Omental fat pad (tissue), 4 donors: Measurements from ENCODE around the gene CNGB1. TPM values are rescaled to one million over a fixed set of nuclear protein-coding genes. Genes with fewer than 3 reads are reported as not detected.

Experiments
- ATAC-seq: fragments of 150-250 bp; one replicate; pipeline ENCODE4 v1.9.1; 2016; ENCODE audit warnings: mild to moderate bottlenecking, moderate library complexity; ENCODE audit not compliant: low FRiP score
- DNase-seq: peaks from one replicate; pipeline ENCODE4 v3.0.0-alpha.2; 2019; ENCODE audit warnings: low spot score
- total RNA-seq, 4 donors: library from RNA; depleted of rRNA; stranded (reverse); fragments of >200 nt; gene quantifications; one replicate each; pipeline ENCODE4 v1.1.0, GENCODE V29; 2016
- TF ChIP-seq, protein P1 (sequence below), 3 donors: fragments of 450-650 bp; IDR thresholded peaks; one replicate each; pipeline ENCODE4 v1.5.1; 2016 to 2017; ENCODE audit warnings: antibody characterized with exemption in 3 of 3, mild to moderate bottlenecking in 3 of 3, moderate library complexity in 2 of 3

Gene CNGB1
- total RNA-seq, 4 donors from 2014 or later, result not detected

GRCh38 chr16:57935904-57936303 is 35.0 kb downstream of the CNGB1 start:
- TF ChIP-seq, protein P1, sequence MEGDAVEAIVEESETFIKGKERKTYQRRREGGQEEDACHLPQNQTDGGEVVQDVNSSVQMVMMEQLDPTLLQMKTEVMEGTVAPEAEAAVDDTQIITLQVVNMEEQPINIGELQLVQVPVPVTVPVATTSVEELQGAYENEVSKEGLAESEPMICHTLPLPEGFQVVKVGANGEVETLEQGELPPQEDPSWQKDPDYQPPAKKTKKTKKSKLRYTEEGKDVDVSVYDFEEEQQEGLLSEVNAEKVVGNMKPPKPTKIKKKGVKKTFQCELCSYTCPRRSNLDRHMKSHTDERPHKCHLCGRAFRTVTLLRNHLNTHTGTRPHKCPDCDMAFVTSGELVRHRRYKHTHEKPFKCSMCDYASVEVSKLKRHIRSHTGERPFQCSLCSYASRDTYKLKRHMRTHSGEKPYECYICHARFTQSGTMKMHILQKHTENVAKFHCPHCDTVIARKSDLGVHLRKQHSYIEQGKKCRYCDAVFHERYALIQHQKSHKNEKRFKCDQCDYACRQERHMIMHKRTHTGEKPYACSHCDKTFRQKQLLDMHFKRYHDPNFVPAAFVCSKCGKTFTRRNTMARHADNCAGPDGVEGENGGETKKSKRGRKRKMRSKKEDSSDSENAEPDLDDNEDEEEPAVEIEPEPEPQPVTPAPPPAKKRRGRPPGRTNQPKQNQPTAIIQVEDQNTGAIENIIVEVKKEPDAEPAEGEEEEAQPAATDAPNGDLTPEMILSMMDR (IDR thresholded peaks at IDR 0.05), result no peak
- DNase-seq (no peak), ATAC-seq (no peak)

DNA sequence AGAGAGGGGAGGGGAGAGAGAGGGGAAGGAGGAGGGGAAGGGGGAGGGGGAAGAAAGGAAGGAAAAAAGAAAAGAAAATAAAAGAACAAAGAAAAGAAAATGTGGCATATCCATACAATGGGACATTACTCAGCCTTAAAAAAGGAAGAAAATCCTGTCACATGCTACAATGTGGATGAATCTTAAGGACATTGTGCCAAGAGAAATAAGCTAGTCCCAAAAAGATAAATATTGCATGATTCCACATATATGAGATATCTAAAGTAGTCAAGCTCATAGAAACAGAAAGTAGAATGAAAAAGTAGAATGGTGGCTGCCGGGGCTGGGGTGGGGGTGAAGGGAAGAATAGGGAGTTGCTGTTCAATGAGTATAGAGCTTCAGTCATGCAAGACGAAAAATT is 40.4 kb downstream of the CNGB1 start:
- DNase-seq (no peak), ATAC-seq (no peak)
- TF ChIP-seq, protein P1 (IDR thresholded peaks at IDR 0.05), result no peak

GRCh38 chr16:57929250-57929649 is 41.7 kb downstream of the CNGB1 start:
- TF ChIP-seq, protein P1 (IDR thresholded peaks at IDR 0.05), result no peak
- no peak for DNase-seq
- no peak for ATAC-seq

DNA sequence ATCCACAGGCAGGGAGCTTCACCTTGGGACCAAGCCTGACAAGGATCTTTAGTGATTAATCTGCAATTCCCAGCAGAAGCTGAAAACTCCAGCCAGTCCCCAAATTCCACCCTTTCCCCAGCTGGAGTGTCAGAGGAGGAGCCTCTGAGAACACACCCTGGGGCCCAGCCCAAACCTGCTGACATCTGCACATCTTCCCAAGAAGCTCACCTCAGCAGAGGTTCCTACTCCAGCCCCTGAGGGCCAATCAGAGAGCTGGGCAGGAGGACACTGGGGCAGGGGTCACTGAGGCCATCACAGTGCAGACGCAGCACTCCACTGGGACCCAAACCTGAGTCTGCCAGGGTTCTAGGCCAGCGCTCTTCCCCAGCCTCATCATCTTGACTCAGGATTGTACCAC is 44.9 kb downstream of the CNGB1 start:
- DNase-seq (no peak), ATAC-seq (no peak)
- TF ChIP-seq, protein P1 (IDR thresholded peaks at IDR 0.05), result no peak

DNA sequence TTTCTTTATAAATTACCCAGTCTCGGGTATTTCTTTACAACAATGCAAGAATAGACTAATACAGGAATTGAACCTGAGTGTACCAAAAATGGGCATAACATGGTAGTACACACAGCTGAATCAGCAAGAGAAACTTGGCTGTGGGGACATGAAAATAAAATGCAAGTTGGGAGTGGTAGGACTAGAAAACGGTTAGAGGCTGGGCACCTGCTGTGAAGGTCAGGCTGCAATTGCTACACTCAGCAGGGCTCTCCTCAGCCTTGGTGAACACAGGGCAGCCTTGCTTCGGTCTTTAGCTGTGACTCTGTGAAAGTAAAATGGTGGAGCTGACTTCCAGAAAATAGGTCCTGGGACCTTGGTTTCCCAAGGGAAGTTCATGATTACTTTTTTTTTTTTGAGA is 45.6 kb downstream of the CNGB1 start:
- no peak for DNase-seq
- no peak for ATAC-seq
- TF ChIP-seq, protein P1 (IDR thresholded peaks at IDR 0.05), result no peak

GRCh38 chr16:57924514-57924913 is 46.4 kb downstream of the CNGB1 start:
- no peak for ATAC-seq
- TF ChIP-seq, protein P1 (IDR thresholded peaks at IDR 0.05), result no peak
- DNase-seq, result no peak

DNA sequence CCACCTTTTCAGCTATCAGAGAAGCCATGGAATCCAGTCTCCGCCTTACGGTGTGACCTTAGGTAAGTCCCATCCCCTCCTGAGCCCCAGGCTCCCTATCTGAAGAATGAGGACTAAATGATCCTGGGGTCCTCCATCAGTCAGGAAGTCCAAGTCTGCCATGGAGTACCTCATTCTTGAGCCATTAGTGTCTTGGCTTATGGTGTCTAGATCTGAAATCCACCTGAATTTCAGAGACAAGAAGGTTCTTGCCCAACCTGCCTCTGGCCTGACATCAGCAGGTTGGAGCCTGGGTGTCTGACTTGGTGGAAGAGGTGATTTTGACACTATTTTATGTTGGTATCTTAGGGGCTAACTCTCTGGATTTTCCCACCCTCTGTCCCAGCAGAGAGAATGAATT is 47.1 kb downstream of the CNGB1 start:
- TF ChIP-seq, protein P1 (IDR thresholded peaks at IDR 0.05), result no peak
- ATAC-seq, result no peak
- no peak for DNase-seq
